Measurements from ENCODE around the gene RAP1GDS1. TPM values are rescaled to one million over a fixed set of nuclear protein-coding genes. Genes with fewer than 3 reads are reported as not detected.

The RAP1GDS1 gene
- total RNA-seq, 1 donor from 2014 or later: 121 TPM

- Mint-ChIP-seq H3K27me3 (ENCODE audit: unreplicated experiment) (no peaks in the 10 kb centered on the region), H3K4me1 (ENCODE audit: low read depth, unreplicated experiment) (no peaks in the 10 kb centered on the region), H3K9me3 (ENCODE audit: unreplicated experiment) (no peaks in the 10 kb centered on the region), H3K36me3 (ENCODE audit: unreplicated experiment) (no peaks in the 10 kb centered on the region), H3K4me3 (ENCODE audit: unreplicated experiment) (no peak overlapping the region), H3K27ac (ENCODE audit: unreplicated experiment) (no peak overlapping the region)
- no peak for DNase-seq
- no peak for TF ChIP-seq CTCF (IDR thresholded peaks at IDR 0.05; ENCODE audit: partially characterized antibody, unreplicated experiment)
Measured at GRCh38 chr4:98385831-98386230, 124.6 kb downstream of the RAP1GDS1 start.

DNA sequence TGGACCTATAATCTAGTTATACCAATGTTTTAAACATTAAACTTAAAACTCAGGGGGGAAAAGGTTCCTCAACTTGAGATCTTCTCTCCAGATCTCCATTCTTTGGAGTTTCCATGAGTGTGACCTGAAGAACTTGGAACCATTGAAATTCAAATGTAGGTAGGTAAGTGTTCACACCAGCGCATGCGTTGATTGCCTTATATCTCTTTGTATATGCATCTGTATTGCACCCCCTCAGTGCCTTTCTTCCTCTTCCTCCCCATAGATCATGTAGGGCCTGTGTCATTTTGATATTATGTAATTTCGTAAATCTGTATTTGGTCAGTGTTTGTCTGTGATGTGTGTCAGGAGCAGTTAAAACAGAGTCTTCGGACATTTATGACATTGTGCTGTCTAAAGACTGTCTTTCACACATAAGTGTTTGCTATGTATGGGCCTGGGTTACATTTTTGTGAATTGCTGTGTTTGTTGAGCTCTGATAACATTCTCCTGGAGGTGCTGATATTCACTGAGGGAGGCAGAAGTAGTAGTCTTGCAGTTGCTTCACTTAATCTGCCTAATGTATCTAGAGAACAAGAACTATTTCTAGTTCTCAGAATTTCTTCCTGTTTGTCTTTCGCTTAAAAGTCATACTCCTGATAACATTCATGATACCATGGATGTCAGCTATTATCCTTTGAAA, 126.3 kb downstream of the RAP1GDS1 start:
- Mint-ChIP-seq H3K27ac (ENCODE audit: unreplicated experiment) (no peak overlapping the region), H3K4me3 (ENCODE audit: unreplicated experiment) (no peak overlapping the region), H3K36me3 (ENCODE audit: unreplicated experiment) (no peaks in the 10 kb centered on the region), H3K4me1 (ENCODE audit: low read depth, unreplicated experiment) (no peaks in the 10 kb centered on the region), H3K9me3 (ENCODE audit: unreplicated experiment) (no peaks in the 10 kb centered on the region), H3K27me3 (ENCODE audit: unreplicated experiment) (no peaks in the 10 kb centered on the region)
- no peak for TF ChIP-seq CTCF (IDR thresholded peaks at IDR 0.05; ENCODE audit: partially characterized antibody, unreplicated experiment)
- DNase-seq: no peak

GRCh38 chr4:98394134-98394533, 132.9 kb downstream of the RAP1GDS1 start:
- Mint-ChIP-seq H3K4me1 (ENCODE audit: low read depth, unreplicated experiment) (peaks cover 4% of the 10 kb centered on the region), H3K9me3 (ENCODE audit: unreplicated experiment) (no peaks in the 10 kb centered on the region), H3K4me3 (ENCODE audit: unreplicated experiment) (no peak overlapping the region), H3K27ac (ENCODE audit: unreplicated experiment) (no peak overlapping the region), H3K36me3 (ENCODE audit: unreplicated experiment) (no peaks in the 10 kb centered on the region), H3K27me3 (ENCODE audit: unreplicated experiment) (no peaks in the 10 kb centered on the region)
- no peak for DNase-seq
- no peak for TF ChIP-seq CTCF (IDR thresholded peaks at IDR 0.05; ENCODE audit: partially characterized antibody, unreplicated experiment)

GRCh38 chr4:98399915-98400314, 138.7 kb downstream of the RAP1GDS1 start:
- Mint-ChIP-seq H3K36me3 (ENCODE audit: unreplicated experiment) (no peaks in the 10 kb centered on the region), H3K4me3 (ENCODE audit: unreplicated experiment) (no peak overlapping the region), H3K9me3 (ENCODE audit: unreplicated experiment) (peaks cover 2% of the 10 kb centered on the region), H3K4me1 (ENCODE audit: low read depth, unreplicated experiment) (peaks cover 4% of the 10 kb centered on the region), H3K27me3 (ENCODE audit: unreplicated experiment) (no peaks in the 10 kb centered on the region), H3K27ac (ENCODE audit: unreplicated experiment) (no peak overlapping the region)
- TF ChIP-seq CTCF (IDR thresholded peaks at IDR 0.05; ENCODE audit: partially characterized antibody, unreplicated experiment): no peak
- DNase-seq: no peak

DNA sequence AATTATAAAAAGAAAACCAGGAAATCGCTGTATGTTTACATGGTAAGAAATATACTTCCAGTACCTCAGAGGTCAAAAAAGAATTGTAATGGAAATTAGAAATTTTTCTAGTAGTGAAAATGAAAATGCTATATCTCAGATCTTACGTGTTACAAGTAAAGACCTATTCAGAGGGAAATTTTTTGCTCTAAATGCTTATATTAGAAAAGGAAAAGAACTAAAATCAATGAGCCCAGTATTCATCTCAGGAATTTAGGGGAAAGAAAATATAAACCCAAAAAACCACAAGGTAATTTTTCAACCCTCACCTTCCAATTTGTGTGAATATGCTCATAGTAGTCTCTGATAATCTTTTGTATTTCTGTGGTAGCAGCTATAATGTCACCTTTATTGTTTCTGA, 145.6 kb downstream of the RAP1GDS1 start:
- Mint-ChIP-seq H3K4me1 (ENCODE audit: low read depth, unreplicated experiment) (no peaks in the 10 kb centered on the region), H3K27ac (ENCODE audit: unreplicated experiment) (no peak overlapping the region), H3K4me3 (ENCODE audit: unreplicated experiment) (no peak overlapping the region), H3K36me3 (ENCODE audit: unreplicated experiment) (no peaks in the 10 kb centered on the region), H3K9me3 (ENCODE audit: unreplicated experiment) (peaks cover 2% of the 10 kb centered on the region), H3K27me3 (ENCODE audit: unreplicated experiment) (no peaks in the 10 kb centered on the region)
- TF ChIP-seq CTCF (IDR thresholded peaks at IDR 0.05; ENCODE audit: partially characterized antibody, unreplicated experiment): no peak
- no peak for DNase-seq
